Measurements from ENCODE around the gene SEC14L2.

DNA sequence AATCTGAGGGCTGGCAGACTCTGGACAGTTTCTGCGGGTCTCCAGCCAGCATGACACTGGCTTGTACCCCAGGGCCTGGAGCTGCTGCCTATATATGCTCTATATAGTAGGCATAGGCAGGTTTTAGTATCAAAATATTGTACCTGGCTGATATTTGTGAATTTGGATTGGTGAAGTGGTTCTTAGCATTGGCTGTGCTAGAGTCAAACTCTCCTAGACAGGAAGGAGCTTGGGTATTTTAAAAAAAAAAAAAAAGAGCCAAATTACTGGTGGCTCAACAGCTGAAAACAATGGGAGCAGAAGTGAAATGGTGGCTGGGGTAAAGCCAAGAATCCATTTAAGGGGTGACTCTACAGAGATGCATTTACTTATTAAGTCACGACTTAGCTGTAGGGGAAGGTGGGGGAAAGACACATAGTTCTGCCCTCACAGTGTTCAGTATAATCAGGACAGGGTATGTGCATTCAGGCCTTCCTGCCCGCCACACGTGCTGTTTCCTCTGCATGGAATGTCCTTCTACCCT, 17.8 kb downstream of the SEC14L2 start:
- TF ChIP-seq EZH2 (IDR thresholded peaks at IDR 0.05; ENCODE audit: insufficient read depth, poor library complexity, severe bottlenecking) (no peak), EZH2phosphoT487 (IDR thresholded peaks at IDR 0.05; ENCODE audit: insufficient read depth, low read depth) (no peak)
